WTC11 (cell line): Measurements from ENCODE around the gene DEXI. TPM values are rescaled to one million over a fixed set of nuclear protein-coding genes. Genes with fewer than 3 reads are reported as not detected.

Experiments used
- ATAC-seq: fragments of 200-7000 bp; cut with Tn5 transposase; 2 replicates; pipeline ENCODE4 v1.10.0; 2021; ENCODE audit warnings: mild to moderate bottlenecking, moderate library complexity
- CTCF ChIA-PET: fragments of 300-600 bp; sonication (Branson Sonifier 250); formaldehyde crosslinking; loops from one replicate; lab custom pipeline; 2021; ENCODE audit warnings: antibody characterized with exemption; lab: Charles Lee
- POLR2A ChIA-PET: fragments of 350-600 bp; sonication (Branson Sonifier 250); formaldehyde crosslinking; loops from one replicate; lab custom pipeline; 2021; ENCODE audit warnings: antibody characterized with exemption; lab: Charles Lee
- DNase-seq: peaks from one replicate; pipeline ENCODE4 v3.0.0; 2021; ENCODE audit warnings: low spot score
- H3K27ac Mint-ChIP-seq: 2 replicates; pipeline ENCODE4 v1.8.0; 2021; ENCODE audit warnings: mixed read lengths
- H3K27me3 Mint-ChIP-seq: 2 replicates; pipeline ENCODE4 v1.8.0; 2021; ENCODE audit warnings: low read depth, mild to moderate bottlenecking, moderate library complexity, mixed read lengths
- H3K36me3 Mint-ChIP-seq: 2 replicates; pipeline ENCODE4 v1.8.0; 2021; ENCODE audit warnings: mixed read lengths
- H3K4me1 Mint-ChIP-seq: 2 replicates; pipeline ENCODE4 v1.8.0; 2022; ENCODE audit warnings: mixed read lengths
- H3K4me3 Mint-ChIP-seq: 2 replicates; pipeline ENCODE4 v1.8.0; 2021; ENCODE audit warnings: mild to moderate bottlenecking, moderate library complexity, mixed read lengths
- H3K9me3 Mint-ChIP-seq: 2 replicates; pipeline ENCODE4 v1.8.0; 2021; ENCODE audit warnings: mixed read lengths
- FOXJ3 ChIP-seq: sonication (generic); formaldehyde crosslinking; IDR thresholded peaks from 2 replicates; pipeline ENCODE4 v1.9.0; 2021; ENCODE audit warnings: missing genetic modification reagents, mild to moderate bottlenecking, borderline replicate concordance
- FOXP1 ChIP-seq: sonication (generic); formaldehyde crosslinking; IDR thresholded peaks from 2 replicates; pipeline ENCODE4 v1.8.0; 2022; ENCODE audit warnings: missing genetic modification reagents, mild to moderate bottlenecking, moderate library complexity, borderline replicate concordance
- GRHL2 ChIP-seq: fragments of 250-450 bp; sonication (Bioruptor Pico); IDR thresholded peaks from 2 replicates; pipeline ENCODE4 v1.8.0; 2022; ENCODE audit warnings: mild to moderate bottlenecking, moderate library complexity; ENCODE audit not compliant: insufficient replicate concordance, severe bottlenecking
- JAZF1 ChIP-seq: fragments of 250-450 bp; sonication (Bioruptor Pico); IDR thresholded peaks from 2 replicates; pipeline ENCODE4 v1.9.0; 2021; ENCODE audit warnings: moderate library complexity, mild to moderate bottlenecking, inconsistent platforms
- KAT7 ChIP-seq: sonication (generic); formaldehyde crosslinking; IDR thresholded peaks from 2 replicates; pipeline ENCODE4 v1.8.1; 2023; ENCODE audit warnings: missing genetic modification reagents, mild to moderate bottlenecking, borderline replicate concordance
- MXD4 ChIP-seq: fragments of 250-450 bp; sonication (Bioruptor Pico); IDR thresholded peaks from 2 replicates; pipeline ENCODE4 v1.8.0; 2021; ENCODE audit warnings: mild to moderate bottlenecking, moderate library complexity, borderline replicate concordance
- NFYB ChIP-seq: sonication (generic); formaldehyde crosslinking; conservative IDR thresholded peaks from 2 replicates; pipeline ENCODE4 v1.8.0; 2022; ENCODE audit warnings: low read depth, missing genetic modification reagents
- ZNF219 ChIP-seq: sonication (generic); formaldehyde crosslinking; IDR thresholded peaks from 2 replicates; pipeline ENCODE4 v1.8.0; 2023; ENCODE audit warnings: missing genetic modification reagents, mild to moderate bottlenecking, borderline replicate concordance
- ZNF232 ChIP-seq: sonication (generic); formaldehyde crosslinking; IDR thresholded peaks from 2 replicates; pipeline ENCODE4 v1.8.0; 2022; ENCODE audit warnings: mild to moderate bottlenecking, missing genetic modification reagents
- ZNF416 ChIP-seq: fragments of 250-450 bp; sonication (Bioruptor Pico); IDR thresholded peaks from 2 replicates; pipeline ENCODE4 v1.9.0; 2021; ENCODE audit warnings: mild to moderate bottlenecking, inconsistent platforms
- total RNA-seq: library from RNA; stranded (reverse); gene quantifications from 3 replicates; pipeline ENCODE4 v1.2.3, GENCODE V29; 2021
- TF ChIP-seq, protein P1 (sequence below): sonication (generic); formaldehyde crosslinking; IDR thresholded peaks from 2 replicates; pipeline ENCODE4 v1.8.1; 2022; ENCODE audit warnings: mild to moderate bottlenecking, moderate library complexity, missing genetic modification reagents
- TF ChIP-seq, protein P2 (sequence below): fragments of 250-450 bp; sonication (Bioruptor Pico); IDR thresholded peaks from 2 replicates; pipeline ENCODE4 v1.9.0; 2021; ENCODE audit warnings: mild to moderate bottlenecking
- TF ChIP-seq, protein P3 (sequence below): fragments of 250-450 bp; sonication (Bioruptor Pico); IDR thresholded peaks from 2 replicates; pipeline ENCODE4 v1.9.0; 2021; ENCODE audit warnings: mild to moderate bottlenecking, borderline replicate concordance
- TF ChIP-seq, protein P4 (sequence below): fragments of 250-450 bp; sonication (Bioruptor Pico); IDR thresholded peaks from 2 replicates; pipeline ENCODE4 v1.9.0; 2021; ENCODE audit warnings: moderate library complexity, mild to moderate bottlenecking, inconsistent platforms, borderline replicate concordance
- TF ChIP-seq, protein P5 (sequence below): sonication (generic); formaldehyde crosslinking; IDR thresholded peaks from 2 replicates; pipeline ENCODE4 v1.8.0; 2022; ENCODE audit warnings: mild to moderate bottlenecking, missing genetic modification reagents
- TF ChIP-seq, protein P6 (sequence below): fragments of 250-450 bp; sonication (Bioruptor Pico); IDR thresholded peaks from 2 replicates; pipeline ENCODE4 v1.9.0; 2021; ENCODE audit warnings: mild to moderate bottlenecking
- TF ChIP-seq, protein P7 (sequence below): sonication (generic); formaldehyde crosslinking; IDR thresholded peaks from 2 replicates; pipeline ENCODE4 v1.8.1; 2022; ENCODE audit warnings: low read depth, missing genetic modification reagents, borderline replicate concordance

DEXI gene
- total RNA-seq, 1 experiment from 2014 or later: 33.7 TPM

DNA sequence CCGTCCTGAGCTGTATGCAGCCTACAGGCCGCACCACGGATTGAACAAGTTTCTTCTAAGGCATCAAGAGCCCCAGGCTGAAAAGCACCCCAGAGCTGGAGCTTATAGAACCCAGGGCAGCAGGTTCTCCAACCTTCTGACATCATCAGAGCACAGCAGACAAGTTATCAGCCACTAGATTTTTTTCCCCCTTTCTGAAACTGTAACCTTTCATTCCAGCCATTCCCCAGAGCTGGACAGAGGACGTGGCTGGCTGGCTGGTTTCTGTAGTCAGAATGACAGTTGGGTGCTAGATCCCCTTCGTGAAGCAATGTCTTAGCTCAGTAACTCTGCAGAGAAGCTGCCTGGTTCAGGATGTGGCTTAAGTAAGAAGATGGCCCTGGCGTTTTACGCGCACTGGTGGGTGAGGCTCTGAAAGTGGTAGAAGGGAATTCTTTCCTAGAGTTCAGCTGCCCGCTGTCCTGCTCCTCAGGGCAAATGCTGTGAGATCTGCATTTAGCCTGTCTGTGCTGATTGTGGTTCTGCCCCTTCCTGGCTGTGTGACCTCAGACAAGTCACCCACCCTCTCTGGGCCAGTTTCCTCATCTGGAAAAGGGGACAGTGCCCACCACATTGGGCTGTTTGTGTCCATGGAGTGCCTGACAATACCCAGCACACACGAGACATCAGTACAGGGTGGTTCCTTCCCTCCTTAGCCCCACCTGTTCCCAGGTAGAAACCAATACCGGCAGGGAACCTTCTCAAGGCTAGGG is 9.1 kb downstream of the DEXI start:
- ATAC-seq: no peak
- Mint-ChIP-seq H3K4me1 (no peaks in the 10 kb centered on the region), H3K4me3 (no peak overlapping the region)
- POLR2A ChIA-PET: interaction anchor here (0.9 kb wide), 1 partner anchor 14 kb away, joined by 3 read pairs; no protein-coding TSS in a partner anchor
- TF ChIP-seq, protein P1, sequence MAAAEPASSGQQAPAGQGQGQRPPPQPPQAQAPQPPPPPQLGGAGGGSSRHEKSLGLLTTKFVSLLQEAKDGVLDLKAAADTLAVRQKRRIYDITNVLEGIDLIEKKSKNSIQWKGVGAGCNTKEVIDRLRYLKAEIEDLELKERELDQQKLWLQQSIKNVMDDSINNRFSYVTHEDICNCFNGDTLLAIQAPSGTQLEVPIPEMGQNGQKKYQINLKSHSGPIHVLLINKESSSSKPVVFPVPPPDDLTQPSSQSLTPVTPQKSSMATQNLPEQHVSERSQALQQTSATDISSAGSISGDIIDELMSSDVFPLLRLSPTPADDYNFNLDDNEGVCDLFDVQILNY (CRISPR knock-in tag): no peak
- TF ChIP-seq, protein P2, sequence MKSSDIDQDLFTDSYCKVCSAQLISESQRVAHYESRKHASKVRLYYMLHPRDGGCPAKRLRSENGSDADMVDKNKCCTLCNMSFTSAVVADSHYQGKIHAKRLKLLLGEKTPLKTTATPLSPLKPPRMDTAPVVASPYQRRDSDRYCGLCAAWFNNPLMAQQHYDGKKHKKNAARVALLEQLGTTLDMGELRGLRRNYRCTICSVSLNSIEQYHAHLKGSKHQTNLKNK: no peak
- TF ChIP-seq, protein P3, sequence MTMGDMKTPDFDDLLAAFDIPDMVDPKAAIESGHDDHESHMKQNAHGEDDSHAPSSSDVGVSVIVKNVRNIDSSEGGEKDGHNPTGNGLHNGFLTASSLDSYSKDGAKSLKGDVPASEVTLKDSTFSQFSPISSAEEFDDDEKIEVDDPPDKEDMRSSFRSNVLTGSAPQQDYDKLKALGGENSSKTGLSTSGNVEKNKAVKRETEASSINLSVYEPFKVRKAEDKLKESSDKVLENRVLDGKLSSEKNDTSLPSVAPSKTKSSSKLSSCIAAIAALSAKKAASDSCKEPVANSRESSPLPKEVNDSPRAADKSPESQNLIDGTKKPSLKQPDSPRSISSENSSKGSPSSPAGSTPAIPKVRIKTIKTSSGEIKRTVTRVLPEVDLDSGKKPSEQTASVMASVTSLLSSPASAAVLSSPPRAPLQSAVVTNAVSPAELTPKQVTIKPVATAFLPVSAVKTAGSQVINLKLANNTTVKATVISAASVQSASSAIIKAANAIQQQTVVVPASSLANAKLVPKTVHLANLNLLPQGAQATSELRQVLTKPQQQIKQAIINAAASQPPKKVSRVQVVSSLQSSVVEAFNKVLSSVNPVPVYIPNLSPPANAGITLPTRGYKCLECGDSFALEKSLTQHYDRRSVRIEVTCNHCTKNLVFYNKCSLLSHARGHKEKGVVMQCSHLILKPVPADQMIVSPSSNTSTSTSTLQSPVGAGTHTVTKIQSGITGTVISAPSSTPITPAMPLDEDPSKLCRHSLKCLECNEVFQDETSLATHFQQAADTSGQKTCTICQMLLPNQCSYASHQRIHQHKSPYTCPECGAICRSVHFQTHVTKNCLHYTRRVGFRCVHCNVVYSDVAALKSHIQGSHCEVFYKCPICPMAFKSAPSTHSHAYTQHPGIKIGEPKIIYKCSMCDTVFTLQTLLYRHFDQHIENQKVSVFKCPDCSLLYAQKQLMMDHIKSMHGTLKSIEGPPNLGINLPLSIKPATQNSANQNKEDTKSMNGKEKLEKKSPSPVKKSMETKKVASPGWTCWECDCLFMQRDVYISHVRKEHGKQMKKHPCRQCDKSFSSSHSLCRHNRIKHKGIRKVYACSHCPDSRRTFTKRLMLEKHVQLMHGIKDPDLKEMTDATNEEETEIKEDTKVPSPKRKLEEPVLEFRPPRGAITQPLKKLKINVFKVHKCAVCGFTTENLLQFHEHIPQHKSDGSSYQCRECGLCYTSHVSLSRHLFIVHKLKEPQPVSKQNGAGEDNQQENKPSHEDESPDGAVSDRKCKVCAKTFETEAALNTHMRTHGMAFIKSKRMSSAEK (CRISPR knock-in tag): no peak
- TF ChIP-seq, protein P4, sequence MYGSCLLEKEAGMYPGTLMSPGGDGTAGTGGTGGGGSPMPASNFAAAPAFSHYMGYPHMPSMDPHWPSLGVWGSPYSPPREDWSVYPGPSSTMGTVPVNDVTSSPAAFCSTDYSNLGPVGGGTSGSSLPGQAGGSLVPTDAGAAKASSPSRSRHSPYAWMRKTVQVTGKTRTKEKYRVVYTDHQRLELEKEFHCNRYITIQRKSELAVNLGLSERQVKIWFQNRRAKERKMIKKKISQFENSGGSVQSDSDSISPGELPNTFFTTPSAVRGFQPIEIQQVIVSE (CRISPR knock-in tag): no peak
- TF ChIP-seq FOXP1 (CRISPR knock-in tag) (no peak), NFYB (no peak), ZNF232 (CRISPR knock-in tag) (no peak), MXD4 (CRISPR knock-in tag) (no peak), JAZF1 (no peak), ZNF416 (CRISPR knock-in tag) (no peak), ZNF219 (CRISPR knock-in tag) (no peak), GRHL2 (CRISPR knock-in tag) (no peak), FOXJ3 (CRISPR knock-in tag) (no peak), KAT7 (CRISPR knock-in tag) (no peak)
- TF ChIP-seq, protein P5, sequence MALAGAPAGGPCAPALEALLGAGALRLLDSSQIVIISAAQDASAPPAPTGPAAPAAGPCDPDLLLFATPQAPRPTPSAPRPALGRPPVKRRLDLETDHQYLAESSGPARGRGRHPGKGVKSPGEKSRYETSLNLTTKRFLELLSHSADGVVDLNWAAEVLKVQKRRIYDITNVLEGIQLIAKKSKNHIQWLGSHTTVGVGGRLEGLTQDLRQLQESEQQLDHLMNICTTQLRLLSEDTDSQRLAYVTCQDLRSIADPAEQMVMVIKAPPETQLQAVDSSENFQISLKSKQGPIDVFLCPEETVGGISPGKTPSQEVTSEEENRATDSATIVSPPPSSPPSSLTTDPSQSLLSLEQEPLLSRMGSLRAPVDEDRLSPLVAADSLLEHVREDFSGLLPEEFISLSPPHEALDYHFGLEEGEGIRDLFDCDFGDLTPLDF (CRISPR knock-in tag): no peak
- TF ChIP-seq, protein P6, sequence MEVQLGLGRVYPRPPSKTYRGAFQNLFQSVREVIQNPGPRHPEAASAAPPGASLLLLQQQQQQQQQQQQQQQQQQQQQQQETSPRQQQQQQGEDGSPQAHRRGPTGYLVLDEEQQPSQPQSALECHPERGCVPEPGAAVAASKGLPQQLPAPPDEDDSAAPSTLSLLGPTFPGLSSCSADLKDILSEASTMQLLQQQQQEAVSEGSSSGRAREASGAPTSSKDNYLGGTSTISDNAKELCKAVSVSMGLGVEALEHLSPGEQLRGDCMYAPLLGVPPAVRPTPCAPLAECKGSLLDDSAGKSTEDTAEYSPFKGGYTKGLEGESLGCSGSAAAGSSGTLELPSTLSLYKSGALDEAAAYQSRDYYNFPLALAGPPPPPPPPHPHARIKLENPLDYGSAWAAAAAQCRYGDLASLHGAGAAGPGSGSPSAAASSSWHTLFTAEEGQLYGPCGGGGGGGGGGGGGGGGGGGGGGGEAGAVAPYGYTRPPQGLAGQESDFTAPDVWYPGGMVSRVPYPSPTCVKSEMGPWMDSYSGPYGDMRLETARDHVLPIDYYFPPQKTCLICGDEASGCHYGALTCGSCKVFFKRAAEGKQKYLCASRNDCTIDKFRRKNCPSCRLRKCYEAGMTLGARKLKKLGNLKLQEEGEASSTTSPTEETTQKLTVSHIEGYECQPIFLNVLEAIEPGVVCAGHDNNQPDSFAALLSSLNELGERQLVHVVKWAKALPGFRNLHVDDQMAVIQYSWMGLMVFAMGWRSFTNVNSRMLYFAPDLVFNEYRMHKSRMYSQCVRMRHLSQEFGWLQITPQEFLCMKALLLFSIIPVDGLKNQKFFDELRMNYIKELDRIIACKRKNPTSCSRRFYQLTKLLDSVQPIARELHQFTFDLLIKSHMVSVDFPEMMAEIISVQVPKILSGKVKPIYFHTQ: no peak
- TF ChIP-seq, protein P7, sequence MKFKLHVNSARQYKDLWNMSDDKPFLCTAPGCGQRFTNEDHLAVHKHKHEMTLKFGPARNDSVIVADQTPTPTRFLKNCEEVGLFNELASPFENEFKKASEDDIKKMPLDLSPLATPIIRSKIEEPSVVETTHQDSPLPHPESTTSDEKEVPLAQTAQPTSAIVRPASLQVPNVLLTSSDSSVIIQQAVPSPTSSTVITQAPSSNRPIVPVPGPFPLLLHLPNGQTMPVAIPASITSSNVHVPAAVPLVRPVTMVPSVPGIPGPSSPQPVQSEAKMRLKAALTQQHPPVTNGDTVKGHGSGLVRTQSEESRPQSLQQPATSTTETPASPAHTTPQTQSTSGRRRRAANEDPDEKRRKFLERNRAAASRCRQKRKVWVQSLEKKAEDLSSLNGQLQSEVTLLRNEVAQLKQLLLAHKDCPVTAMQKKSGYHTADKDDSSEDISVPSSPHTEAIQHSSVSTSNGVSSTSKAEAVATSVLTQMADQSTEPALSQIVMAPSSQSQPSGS: no peak
- TF ChIP-seq, all 79 proteins: peak for 0
- CTCF ChIA-PET: interaction anchor here (1.4 to 2.6 kb wide), 2 partner anchors 8 to 14 kb away, joined by 4 to 11 read pairs; no protein-coding TSS in a partner anchor
- DNase-seq: no peak
- no peaks in the 10 kb centered on the region for H3K27me3 Mint-ChIP-seq
- H3K9me3 Mint-ChIP-seq: no peaks in the 10 kb centered on the region
- H3K27ac Mint-ChIP-seq: no peak overlapping the region; the same call in 1 of the 2 replicates
- peaks cover 10% of the 10 kb centered on the region; the same call in 1 of the 2 replicates for H3K36me3 Mint-ChIP-seq
